ENCODE measurements around the gene SOD3. TPM values are rescaled to one million over a fixed set of nuclear protein-coding genes. Genes with fewer than 3 reads are reported as not detected.

Gene SOD3
- total and polyA plus RNA-seq, 2 of the 4 experiments (the other 2 are of a cell fraction): 0.36 to 5.8 TPM

- in situ Hi-C loops (cut with MboI; ENCODE audit: low sequenced_read_pairs) (no loop called here), intact Hi-C loops (cut with micrococcal nuclease) (loop anchor here (5.0 kb wide), 1 partner anchor 41 kb away; no protein-coding TSS in a partner anchor), dilution Hi-C loops (cut with HindIII; ENCODE audit: low sequenced_read_pairs, unreplicated experiment) (no loop called here)
- BruUV-seq (replicated peaks): no TSS peak
- no peak overlapping the region for H2BK15ac ChIP-seq (ENCODE audit: low read depth, low read length)
- 0 out of 2 replicates have a peak, but pooled peaks cover 3% of the 10 kb centered on the region for H4K20me1 ChIP-seq (ENCODE audit: insufficient read depth, low read length)
- peaks cover 0 to 5% of the 10 kb centered on the region in 2 experiments; a peak in 1 of 4 replicates for H3K79me1 ChIP-seq (ENCODE audit: low read depth in 1 of 2, low read length in 2 of 2)
- H3K4me1 ChIP-seq (ENCODE audit: control insufficient read depth, insufficient read depth, low read length): peaks cover 10% of the 10 kb centered on the region
- ChIA-PET POLR2A (ENCODE audit: unreplicated experiment) (no interaction called here), CTCF (no interaction called here)
- H2BK20ac ChIP-seq (ENCODE audit: low read depth, low read length): no peak overlapping the region
- H3K27ac ChIP-seq (ENCODE audit: insufficient read depth, low read length): no peak overlapping the region
- H4K91ac ChIP-seq (ENCODE audit: insufficient read depth, low read depth, low read length): no peak overlapping the region
- no peak overlapping the region for H3K4me2 ChIP-seq (ENCODE audit: low read depth, low read length)
- no peak overlapping the region for H2AK9ac ChIP-seq (replicated peaks; ENCODE audit: low read depth, low read length, poor library complexity)
- no peak overlapping the region for H3K9ac ChIP-seq (ENCODE audit: low read depth, low read length)
- peaks cover 3% of the 10 kb centered on the region; the same call in 1 of the 2 replicates for H3K36me3 ChIP-seq (ENCODE audit: control insufficient read depth, insufficient read depth, low read length)
- no peak for ATAC-seq (ENCODE audit: low read depth)
- H3K23ac ChIP-seq (ENCODE audit: low read depth, low read length): no peak overlapping the region
- H3K9me1 ChIP-seq (ENCODE audit: insufficient read depth, low read length): peaks cover 8% of the 10 kb centered on the region
- 0 out of 2 replicates have a peak overlapping the region, but pooled peaks have one; percentile 70 for H2AK5ac ChIP-seq (ENCODE audit: low read depth, low read length)
- no peak overlapping the region for H4K5ac ChIP-seq (ENCODE audit: low read depth, low read length)
- H2AFZ ChIP-seq (replicated peaks; ENCODE audit: low read length, poor library complexity): no peak overlapping the region
- no peak for DNase-seq
- no peak overlapping the region for H3K4me3 ChIP-seq (ENCODE audit: insufficient read depth, low read depth, low read length)
- H3K56ac ChIP-seq (ENCODE audit: extremely low read depth, insufficient read depth, low read length): no peak overlapping the region
- no peaks in the 10 kb centered on the region for H3K27me3 ChIP-seq (ENCODE audit: control insufficient read depth, insufficient read depth, low read length)
- peak overlapping the region; percentile 54; the same call in 1 of the 2 replicates for H2BK120ac ChIP-seq (ENCODE audit: low read depth, low read length)
- no peak overlapping the region for H4K8ac ChIP-seq (ENCODE audit: low read depth in 2 of 2, low read length in 2 of 2)
- peak overlapping the region; percentile 67 for H3K4ac ChIP-seq (ENCODE audit: low read depth, low read length)
- no peak overlapping the region for H2BK5ac ChIP-seq (ENCODE audit: low read depth, low read length, poor library complexity, severe bottlenecking)
- no peak overlapping the region for H3K14ac ChIP-seq (replicated peaks; ENCODE audit: low read depth, low read length)
- WGBS, 2 experiments (ENCODE audit: extremely low coverage in 2 of 2, insufficient read length in 1 of 2): 100% methylated on average over 3 of the region's 6 CpGs; no CpG with 5 or more reads in 1 of the 2 experiments
- H3K18ac ChIP-seq (ENCODE audit: low read depth, low read length): no peak overlapping the region
- peaks cover 5% of the 10 kb centered on the region for H3K9me3 ChIP-seq (ENCODE audit: control insufficient read depth, insufficient read depth, low read length)
- no peak for TF ChIP-seq MAFK (IDR thresholded peaks at IDR 0.05; ENCODE audit: low read depth, low read length)
- TF ChIP-seq FOS (IDR thresholded peaks at IDR 0.05; ENCODE audit: low read depth, low read length): no peak
- TF ChIP-seq RFX5 (IDR thresholded peaks at IDR 0.05; ENCODE audit: low read depth, low read length): no peak
- TF ChIP-seq ELK1 (IDR thresholded peaks at IDR 0.05; ENCODE audit: borderline replicate concordance, low read depth, low read length): no peak
- no peak for TF ChIP-seq CEBPB (IDR thresholded peaks at IDR 0.05; ENCODE audit: low read depth, low read length)
- TF ChIP-seq MXI1 (IDR thresholded peaks at IDR 0.05; ENCODE audit: borderline replicate concordance, low read depth, low read length): no peak
- TF ChIP-seq CHD1 (IDR thresholded peaks at IDR 0.05; ENCODE audit: low read depth, low read length): no peak
- TF ChIP-seq USF2 (IDR thresholded peaks at IDR 0.05; ENCODE audit: low read depth, low read length): no peak
- TF ChIP-seq MAZ (IDR thresholded peaks at IDR 0.05; ENCODE audit: borderline replicate concordance, low read depth, low read length): no peak
- TF ChIP-seq CTCF (conservative IDR thresholded peaks at IDR 0.05; ENCODE audit: low read depth, low read length): no peak
- TF ChIP-seq NFE2L2 (IDR thresholded peaks at IDR 0.05; ENCODE audit: low read depth, low read length): no peak
- TF ChIP-seq BHLHE40 (IDR thresholded peaks at IDR 0.05; ENCODE audit: low read depth, low read length): no peak
- TF ChIP-seq SMC3 (IDR thresholded peaks at IDR 0.05; ENCODE audit: low read depth, low read length): no peak
- TF ChIP-seq RCOR1 (IDR thresholded peaks at IDR 0.05; ENCODE audit: insufficient replicate concordance, low read length): no peak
These were observed 15.7 kb downstream of the SOD3 start for GRCh38 chr4:24810871-24811631.
